Measurements from ENCODE around the gene CENPK.

DNA sequence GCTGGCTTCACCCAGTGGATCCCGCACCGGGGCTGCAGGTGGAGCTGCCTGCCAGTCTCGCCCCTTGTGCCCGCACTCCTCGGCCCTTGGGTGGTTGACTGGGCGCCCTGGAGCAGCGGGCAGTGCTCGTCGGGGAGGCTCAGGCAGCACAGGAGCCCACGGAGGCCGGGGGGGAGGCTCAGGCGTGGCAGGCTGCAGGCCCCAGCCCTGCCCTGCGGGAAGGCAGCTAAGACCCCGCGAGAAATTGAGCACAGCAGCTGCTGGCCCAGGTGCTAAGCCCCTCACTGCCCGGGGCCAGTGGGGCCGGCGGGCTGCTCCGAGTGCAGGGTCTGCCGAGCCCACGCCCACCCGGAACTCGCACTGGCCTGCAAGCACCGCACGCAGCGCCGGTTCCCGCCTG is 77.6 kb downstream of the CENPK start:
- no peak for TF ChIP-seq TAF1 (IDR thresholded peaks at IDR 0.05; ENCODE audit: low read depth)
- no peak for TF ChIP-seq EZH2 (IDR thresholded peaks at IDR 0.05; ENCODE audit: borderline replicate concordance, insufficient read depth, low read length, poor library complexity, severe bottlenecking)
- TF ChIP-seq CTCF (IDR thresholded peaks at IDR 0.05; ENCODE audit: poor library complexity, severe bottlenecking) = no peak
- TF ChIP-seq RAD21 (conservative IDR thresholded peaks at IDR 0.05) = no peak
- no peak for TF ChIP-seq EP300 (conservative IDR thresholded peaks at IDR 0.05; ENCODE audit: poor library complexity, severe bottlenecking)
- TF ChIP-seq REST (IDR thresholded peaks at IDR 0.05; ENCODE audit: borderline replicate concordance) = no peak
